GM21576 (cell line): ENCODE measurements around the gene DNAJC24.

ENCODE experiments used
- ATAC-seq: cut with Tn5 transposase; IDR thresholded peaks from one replicate; pipeline ENCODE4 v1.9.1; 2021; ENCODE audit warnings: mild to moderate bottlenecking, moderate library complexity; ENCODE audit not compliant: unreplicated experiment

The DNAJC24 gene

DNA sequence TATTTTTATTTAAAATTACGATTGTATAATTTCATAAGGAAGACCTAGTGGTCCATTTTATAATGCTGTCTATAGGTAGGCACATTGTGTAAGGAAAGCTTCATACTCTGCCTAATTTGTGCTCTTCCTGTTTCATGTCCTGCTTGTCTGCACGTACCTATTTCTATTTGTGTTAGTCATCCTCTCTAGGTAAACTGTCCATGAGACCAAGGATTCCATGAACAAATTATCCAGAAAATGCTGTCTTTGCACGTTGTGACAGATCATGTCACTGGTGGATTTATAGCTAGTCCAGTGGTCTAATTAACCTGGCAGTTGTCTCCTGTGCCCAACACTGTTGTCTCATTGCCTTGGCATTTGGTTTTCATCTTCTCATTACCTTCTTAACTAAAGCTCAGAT lies 44.7 kb downstream of the DNAJC24 start:
- ATAC-seq = no peak

DNA sequence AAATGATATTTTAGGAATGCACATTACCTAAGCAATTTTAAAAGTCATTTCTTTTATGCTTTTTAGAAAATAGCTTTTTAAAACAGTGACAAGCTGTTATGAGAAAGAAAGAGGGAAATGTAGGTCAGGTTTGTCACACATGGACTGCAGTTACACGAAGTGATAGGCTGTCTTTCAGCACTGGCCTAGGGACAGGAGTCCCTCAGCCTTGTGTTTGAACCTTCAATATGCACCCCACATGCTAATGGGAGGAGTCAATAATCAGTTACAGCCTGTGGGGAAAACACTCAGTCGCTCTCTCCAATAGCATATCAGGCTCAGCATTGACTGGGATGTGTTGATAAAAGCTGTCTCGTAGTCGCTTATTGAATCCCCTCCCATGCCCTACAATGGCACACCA lies 45.8 kb downstream of the DNAJC24 start:
- no peak for ATAC-seq

DNA sequence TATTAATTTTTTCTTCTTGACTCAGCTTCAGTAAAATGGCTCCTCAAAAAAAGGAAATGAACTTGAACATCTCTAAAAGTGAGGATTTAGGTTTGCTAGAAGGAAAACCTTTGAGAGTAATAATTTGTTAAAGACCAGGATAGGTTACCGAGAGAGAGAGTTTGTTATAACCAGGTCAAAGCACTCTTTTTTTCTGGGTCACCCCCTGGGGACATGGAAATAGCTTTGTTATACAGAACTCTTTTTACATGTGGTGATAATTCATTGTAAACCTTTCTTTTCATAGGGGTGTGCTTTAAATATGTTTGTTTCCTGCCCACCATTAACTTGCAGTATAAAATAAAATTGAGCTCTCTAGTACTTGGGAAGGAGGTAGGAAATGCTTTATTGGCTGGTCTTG lies 47.7 kb downstream of the DNAJC24 start:
- ATAC-seq = no peak

DNA sequence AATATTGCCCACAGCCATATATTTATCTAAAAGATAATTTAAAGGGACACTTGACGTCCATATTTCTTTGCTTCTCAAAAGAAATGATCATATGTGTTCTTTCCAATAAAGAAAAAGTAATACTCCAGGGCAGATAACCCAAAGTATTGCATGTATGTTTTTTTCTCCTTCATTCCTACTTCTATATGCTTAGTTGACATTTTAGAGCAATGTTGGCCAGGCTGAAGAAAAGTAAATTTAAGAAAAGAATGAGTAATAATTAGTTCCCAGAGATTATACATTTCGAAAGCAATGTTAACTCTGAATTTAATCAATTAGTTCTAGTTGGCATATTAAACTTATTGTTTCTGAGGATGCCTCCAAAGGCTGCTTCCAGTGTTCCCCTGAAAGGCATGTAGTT lies 48.2 kb downstream of the DNAJC24 start:
- ATAC-seq = no peak

DNA sequence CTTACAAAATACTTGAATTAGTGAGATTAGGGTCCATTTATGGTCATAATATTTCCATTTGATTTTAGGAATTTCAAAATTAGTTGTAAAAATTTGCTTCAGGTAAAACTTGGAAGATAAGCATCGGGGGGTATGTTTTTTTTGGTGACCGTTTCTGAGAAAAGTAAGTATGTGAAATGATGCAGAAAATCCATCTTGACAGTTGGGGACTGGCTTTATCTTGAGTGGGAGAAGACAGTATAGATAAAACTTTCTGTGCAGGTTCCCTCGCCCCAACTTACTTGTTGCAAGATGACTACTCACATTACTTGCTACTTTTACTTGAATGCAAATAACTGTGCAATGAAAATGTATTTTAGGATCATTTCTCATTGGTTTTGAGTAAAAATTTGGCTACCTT lies 49.5 kb downstream of the DNAJC24 start:
- no peak for ATAC-seq

DNA sequence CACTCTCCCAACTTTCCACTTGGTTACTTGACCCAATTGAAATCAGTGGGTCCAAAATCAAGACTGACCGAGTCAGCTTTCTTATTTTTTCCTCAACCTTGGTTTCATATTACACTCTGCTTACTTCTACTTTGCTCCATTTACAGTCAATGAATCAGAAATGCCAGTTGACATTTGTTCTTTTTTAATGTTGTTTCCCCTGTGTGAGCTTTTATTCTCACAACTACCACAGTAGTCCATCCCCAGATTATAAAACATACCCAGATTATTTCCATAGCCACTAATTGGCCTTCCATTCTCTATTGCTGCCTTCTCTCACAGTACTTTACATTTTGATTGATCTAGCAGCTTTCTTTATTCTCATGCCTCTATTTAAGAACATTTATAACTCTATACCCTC lies 50.0 kb downstream of the DNAJC24 start:
- ATAC-seq = no peak

DNA sequence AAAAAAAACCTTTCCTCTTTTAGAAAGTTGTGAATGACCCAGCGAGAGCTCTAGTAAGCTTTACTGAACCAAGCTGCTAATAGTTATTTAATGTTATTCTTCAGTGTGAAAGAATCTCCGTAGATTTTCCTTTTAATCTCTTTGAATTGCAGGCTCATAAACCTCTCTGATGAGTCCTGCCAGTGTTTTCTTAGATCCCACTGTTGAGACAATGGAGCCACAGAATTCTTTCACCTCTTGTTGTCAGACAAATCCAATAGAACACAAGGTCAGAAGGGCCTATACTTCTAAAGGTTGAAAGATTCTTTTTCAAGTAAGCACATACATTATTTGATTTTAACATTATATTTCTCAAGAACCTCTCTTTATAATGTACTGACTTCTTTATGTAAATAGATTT lies 52.2 kb downstream of the DNAJC24 start:
- ATAC-seq = no peak

DNA sequence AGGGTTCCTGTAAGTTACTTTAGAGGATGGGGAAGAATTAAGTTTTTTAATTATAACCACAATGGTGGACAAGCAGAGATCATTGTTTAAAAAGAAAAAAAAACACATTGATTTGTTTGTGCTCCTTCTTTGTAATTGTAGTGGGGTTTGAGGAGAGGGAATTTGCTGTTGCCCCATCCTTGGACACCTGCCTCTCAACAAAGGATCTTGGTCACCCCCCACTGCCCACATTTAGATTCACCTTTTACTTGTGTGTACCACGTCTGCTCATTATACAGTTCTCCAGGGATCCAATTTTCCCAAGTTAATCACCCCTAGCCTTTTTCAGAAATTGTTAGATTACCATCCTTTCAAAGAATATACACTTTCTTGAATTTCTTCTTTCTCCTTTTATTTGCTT lies 53.0 kb downstream of the DNAJC24 start:
- no peak for ATAC-seq

DNA sequence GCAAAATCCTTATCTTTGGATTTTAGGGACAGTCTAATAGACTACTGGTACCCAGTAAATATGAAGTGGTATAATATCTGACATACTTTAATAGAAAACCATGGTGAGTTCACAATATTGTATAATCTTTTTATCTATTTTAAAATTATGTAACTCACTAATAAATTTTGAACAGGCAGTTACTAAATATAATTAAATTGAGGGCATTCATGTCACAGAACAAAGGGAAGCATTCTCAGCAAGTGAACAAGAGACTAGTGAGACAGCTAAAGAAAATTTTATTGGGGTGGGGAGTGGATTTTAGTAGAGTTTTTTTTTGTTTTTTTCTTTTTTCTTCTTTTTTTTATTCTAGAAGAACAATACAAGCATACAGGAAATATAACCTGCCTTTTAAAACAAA lies 55.0 kb downstream of the DNAJC24 start:
- no peak for ATAC-seq

DNA sequence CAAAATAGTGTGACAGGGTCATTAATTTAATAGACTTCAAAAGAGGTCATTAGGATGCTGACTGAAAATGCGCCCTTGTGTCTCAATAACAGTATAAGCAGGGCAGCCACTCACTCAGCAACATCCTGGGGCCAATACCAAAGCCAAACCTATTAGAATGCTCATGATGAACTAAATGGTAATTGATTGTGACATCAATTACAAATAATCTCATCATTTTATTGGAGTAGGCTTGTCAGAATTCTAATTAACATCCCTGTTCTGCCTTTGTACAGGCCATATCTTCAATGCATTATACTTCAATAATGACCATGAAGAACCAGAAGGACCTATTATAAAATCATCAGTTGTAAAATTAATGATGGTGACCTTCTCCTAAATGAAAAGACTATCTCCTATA lies 64.2 kb downstream of the DNAJC24 start:
- ATAC-seq = no peak

DNA sequence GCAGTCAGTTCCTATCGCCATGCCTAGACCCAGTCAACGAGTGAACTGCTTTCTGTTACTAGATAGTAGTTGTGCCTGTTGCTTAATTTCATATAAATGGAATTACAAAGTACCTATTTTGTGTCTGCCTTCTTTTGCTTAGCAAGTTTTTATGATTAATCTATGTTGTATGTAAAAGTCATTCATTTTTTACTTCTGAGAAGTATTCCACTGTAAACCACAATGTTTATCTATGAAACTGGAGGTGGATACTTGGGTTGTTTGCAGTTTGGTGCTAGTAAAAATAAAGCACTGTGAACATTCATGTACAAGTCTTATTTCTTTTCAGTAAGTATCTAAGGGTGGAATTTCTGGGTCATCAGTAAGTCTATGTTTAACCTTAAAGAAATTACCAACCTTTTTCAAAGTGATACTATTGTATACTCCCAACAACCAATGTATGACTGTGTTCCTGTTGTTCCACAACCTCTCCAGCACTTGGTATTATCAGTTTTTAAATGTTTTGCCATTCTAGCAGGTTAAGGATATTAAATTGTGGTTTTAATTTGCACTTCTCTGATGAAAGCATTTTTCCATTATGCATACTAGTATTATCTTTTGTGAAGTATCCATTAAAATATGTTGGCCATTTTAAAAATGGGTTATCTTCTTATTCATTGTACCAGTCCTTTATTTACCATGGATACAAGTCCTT lies 68.2 kb downstream of the DNAJC24 start:
- no peak for ATAC-seq

DNA sequence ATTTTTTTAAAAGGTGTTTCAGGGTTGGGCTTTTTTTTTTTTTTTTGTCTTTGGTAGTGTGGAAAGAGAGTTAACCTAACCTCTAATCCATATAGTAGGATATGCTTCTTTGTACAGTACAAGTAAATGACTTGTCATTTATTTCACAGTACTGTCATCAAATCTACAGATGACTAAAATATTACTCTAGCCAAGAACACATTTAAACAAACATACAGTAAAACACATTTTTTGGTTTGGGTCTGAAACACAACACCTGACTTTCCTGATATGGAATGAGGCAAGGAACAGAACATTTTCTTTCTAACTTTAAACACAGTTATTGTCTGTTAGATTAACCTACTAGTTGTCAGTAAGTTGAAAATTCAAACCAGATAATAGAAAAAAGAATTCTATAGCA lies 71.6 kb downstream of the DNAJC24 start:
- ATAC-seq = no peak

DNA sequence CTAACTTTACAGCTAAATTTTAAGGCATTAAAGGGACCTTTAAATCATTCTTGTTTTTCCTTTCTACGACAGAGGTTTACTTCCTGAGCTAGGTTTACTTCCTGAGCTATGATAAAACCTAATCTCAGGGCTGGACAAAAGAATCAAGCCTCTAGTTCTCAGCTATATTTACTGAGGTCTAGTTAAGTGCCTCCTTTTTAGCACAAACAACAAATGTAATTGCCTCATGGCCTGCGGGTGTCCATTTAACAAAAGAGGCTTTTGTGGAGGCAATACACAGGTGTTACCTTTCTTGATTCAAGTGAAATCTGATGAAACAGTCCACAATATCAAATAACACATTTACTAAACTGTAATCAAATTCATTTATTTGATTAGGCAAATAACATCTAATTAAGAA lies 72.4 kb downstream of the DNAJC24 start:
- ATAC-seq = no peak

DNA sequence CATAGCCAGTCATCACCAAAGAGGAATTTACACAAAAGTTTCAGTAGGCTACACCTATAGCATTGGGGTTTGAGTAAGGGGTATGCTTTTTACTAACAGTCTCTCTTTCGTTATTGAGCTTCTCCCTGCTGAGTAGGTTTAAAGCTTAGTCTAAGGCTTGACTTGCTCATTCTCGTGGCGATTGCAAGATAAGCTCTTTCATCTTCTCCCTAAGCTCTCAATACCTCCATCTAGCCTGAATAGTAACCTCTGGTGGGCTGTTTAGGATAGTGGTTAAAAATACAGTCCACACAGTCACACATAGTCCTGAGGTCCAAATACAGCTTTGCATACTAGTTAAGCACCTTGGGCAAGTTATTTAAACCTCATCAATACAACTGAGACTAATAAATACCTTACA lies 74.1 kb downstream of the DNAJC24 start:
- no peak for ATAC-seq

DNA sequence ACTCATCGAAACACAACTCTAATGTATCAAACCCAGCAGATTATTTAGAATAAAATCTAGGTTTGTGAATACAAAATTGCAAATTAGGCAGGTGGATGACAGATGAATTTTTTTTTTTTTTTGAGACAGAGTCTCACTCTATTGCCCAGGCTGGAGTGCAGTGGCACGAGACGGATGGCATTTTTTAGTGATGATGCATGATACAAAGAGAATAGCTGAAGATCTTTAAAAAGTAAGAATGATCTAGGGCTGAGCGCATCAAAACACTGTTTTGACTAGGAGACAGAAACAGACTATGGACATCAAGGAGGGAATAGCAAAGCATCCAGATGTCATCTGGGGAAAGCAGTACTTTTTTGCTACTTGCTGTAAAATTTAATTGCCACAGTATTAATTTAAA lies 76.0 kb downstream of the DNAJC24 start:
- ATAC-seq = no peak

DNA sequence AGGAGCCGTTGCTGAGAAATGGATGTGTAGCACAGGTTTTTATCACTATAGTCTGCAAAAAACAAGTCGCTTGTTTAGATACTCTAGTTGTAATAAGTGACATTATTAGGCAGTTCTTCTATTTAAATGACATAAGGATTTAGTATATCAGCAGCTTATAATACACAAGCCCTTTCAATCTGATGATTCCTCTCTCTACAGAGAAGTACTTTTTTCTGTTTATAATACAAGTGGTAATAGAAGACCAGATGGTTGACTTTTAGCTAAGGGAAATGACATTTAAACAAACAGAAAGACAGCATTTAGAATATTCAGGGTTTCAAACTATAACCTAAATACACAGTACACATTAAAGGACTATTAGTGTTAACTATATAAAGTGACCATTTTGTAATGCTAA lies 79.4 kb downstream of the DNAJC24 start:
- no peak for ATAC-seq

DNA sequence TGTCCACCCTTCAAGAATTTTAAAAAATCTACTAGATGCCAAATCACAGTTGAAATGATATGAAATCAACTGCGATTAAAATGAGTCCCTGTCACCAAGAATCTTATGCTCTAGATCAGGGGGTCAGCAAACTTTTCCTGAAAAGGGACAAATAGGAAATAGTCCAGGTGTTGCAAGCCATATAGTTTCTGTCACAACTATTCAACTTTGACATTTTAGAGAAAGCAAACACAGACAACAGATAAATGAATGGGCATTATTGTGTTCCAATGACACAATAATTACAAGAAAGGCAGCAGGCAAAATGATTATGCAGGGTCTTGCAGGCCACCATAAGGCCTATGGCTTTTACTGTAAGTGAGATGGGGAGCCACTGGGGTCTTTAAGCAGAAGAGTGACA lies 81.2 kb downstream of the DNAJC24 start:
- no peak for ATAC-seq

DNA sequence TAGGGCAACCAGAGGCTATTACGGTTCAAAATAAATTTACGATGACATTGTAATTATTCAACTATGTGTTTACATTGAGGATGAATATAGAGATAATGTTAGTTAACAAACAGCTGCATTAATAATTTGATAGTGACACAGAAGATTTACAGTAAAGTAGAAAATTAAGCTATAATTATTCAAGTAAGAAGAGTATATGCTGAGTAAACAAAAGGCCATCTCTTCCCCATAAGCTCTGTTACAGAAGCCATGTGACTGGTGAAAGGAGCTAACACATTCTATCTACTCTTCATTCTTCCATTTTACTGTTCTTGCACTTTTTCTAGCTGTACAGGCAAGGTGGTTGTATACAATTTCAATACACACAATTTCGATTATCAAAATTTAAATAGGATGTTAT lies 85.5 kb downstream of the DNAJC24 start:
- ATAC-seq = no peak

DNA sequence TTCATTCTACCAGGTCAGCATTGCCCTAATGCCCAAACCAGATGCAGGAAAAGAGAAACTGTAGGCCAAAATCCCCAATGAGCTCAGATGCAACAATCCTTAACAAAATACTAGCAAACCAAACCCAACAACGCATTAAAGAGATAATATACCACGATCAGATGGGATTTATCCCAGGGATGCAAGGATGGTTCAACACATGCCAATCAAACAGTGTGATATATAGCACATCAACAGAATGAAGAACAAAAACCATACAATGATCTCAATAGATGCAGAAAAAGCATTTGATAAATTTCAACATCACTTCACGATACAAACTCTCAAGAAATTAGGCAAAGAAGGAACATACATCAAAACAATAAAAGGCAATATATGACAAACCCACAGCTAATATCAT lies 94.8 kb downstream of the DNAJC24 start:
- ATAC-seq = no peak

DNA sequence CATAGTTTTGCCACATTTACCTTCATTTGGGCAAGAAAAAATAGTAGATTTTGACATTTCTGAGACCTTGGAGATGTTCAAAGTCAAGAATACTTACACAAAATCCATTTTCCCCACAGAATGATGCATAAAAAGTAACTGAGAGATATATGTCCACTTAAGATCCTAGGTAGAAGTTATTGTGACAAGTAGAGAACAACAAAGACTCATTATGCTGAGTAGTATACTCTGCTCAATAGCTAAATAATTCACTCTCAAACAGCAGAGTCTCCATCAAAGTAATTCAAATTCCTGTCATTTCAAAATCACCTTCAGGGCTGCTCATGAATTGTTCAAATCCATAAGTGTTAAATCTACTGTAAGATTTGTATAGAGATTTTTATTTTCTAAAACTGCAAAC lies 104.4 kb downstream of the DNAJC24 start:
- no peak for ATAC-seq

DNA sequence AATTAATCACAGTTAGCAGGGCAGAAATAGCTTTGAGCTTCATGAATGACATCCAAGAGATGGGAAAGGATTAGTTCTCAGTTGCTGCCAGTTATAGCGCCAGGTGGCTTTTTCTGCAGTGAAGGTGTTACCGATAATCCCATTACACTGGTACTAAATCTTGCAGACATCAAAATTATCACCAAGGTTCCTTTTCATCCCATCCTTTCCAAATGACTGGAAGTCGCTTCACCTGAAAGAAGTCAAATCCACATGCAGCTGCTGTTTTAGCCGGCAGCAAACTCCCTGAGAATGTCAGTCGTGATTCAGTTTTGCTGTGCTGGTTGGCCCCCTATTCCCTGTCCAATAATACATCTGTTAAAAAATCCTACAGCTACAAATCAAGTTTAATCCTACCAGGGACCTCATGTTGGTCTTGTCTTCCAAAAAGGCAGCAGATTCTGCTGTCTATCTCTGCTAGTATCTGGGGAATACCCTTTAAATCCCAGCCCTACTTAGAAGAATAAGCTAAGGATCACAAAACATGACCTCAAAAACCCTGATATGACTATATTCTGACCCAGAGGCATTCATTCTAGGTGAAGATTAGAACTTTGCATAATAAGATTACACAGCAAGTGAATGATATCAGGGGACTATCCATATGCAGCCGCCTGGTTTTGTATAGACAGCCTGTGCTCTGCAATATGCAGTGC lies 108.0 kb downstream of the DNAJC24 start:
- no peak for ATAC-seq

DNA sequence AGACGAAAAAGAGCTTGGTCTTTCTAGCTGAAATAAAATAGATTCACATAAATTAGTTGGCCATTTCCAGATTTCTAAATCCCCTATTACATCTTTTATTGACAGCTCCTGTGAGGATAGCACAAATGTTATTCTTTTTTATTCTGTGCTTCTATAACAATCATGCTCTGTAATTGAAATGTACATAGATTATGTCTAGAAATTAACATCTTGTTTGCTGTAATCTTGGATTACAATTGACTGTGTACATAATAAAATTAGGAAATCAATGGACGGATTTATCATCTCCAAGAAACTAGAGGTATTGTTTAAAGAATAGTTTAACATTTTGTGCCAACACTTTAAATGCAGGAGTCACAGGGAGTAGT lies 108.5 kb downstream of the DNAJC24 start:
- ATAC-seq = no peak

DNA sequence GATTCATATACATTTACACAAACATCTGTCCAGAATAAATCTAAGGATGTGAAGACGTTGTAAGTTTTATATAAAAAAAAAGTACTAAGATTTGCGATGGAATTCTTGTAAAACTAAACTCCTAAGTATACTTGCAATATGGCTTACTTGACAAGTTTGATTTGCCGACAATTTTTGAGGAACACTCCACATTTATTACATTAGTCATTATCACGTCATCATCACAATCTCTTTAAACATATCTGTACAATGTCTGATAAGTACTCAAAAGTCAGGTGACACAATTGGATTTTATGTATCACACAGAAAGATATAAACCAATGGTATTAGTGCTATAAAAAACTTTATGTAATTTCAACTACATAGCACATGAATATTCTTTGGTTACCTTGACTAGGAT lies 109.4 kb downstream of the DNAJC24 start:
- ATAC-seq = no peak
